ENCODE results near the gene OR1M1.

DNA sequence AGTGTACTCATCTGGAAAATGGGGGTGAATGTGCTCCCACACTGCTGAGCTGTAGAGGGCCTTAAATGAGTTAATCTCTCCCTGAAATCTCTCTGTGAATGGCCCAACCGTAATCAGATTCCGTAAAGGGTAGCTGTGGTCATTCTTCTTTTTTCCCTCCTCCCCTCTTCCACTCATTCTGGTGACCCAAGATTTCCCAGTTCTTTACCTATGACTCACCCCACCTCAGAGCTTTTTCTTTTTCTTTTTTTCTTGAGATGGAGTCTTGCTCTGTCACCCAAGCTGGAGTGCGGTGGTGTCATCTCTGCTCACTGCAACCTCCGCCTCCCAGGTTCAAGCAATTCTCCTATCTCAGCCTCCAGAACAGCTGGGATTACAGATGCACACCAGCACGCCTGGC lies 43.3 kb upstream of the OR1M1 start:
- TF ChIP-seq, protein P1, sequence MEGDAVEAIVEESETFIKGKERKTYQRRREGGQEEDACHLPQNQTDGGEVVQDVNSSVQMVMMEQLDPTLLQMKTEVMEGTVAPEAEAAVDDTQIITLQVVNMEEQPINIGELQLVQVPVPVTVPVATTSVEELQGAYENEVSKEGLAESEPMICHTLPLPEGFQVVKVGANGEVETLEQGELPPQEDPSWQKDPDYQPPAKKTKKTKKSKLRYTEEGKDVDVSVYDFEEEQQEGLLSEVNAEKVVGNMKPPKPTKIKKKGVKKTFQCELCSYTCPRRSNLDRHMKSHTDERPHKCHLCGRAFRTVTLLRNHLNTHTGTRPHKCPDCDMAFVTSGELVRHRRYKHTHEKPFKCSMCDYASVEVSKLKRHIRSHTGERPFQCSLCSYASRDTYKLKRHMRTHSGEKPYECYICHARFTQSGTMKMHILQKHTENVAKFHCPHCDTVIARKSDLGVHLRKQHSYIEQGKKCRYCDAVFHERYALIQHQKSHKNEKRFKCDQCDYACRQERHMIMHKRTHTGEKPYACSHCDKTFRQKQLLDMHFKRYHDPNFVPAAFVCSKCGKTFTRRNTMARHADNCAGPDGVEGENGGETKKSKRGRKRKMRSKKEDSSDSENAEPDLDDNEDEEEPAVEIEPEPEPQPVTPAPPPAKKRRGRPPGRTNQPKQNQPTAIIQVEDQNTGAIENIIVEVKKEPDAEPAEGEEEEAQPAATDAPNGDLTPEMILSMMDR (IDR thresholded peaks at IDR 0.05), result no peak
- TF ChIP-seq KDM1A (IDR thresholded peaks at IDR 0.05; ENCODE audit: low read depth) (no peak), CHD2 (IDR thresholded peaks at IDR 0.05; ENCODE audit: low read length, partially characterized antibody) (no peak), RFX5 (IDR thresholded peaks at IDR 0.05) (no peak), POLR2A (IDR thresholded peaks at IDR 0.05; ENCODE audit: low read length) (no peak), POLR2AphosphoS2 (conservative IDR thresholded peaks at IDR 0.05; ENCODE audit: low read length) (no peak), HDAC2 (IDR thresholded peaks at IDR 0.05) (no peak), HOXA7 (CRISPR knock-in tag; IDR thresholded peaks at IDR 0.05) (no peak), CEBPB (IDR thresholded peaks at IDR 0.05) (no peak), SMC3 (IDR thresholded peaks at IDR 0.05) (no peak)

Measured in A549 (cell line).